Stimulated activated CD4-positive, alpha-beta T cell treated with anti-CD3 and anti-CD28 coated beads, TNF-alpha, amount 100 ng/mL, for 1 hour (primary cell): ENCODE data around the gene PRADC1.

Source experiments
- DNase-seq, 3 donors: peaks; one replicate each; pipeline ENCODE4 v3.0.0-alpha.2; 2020; ENCODE audit warnings: low read depth in 3 of 3, low spot score in 1 of 3

The PRADC1 gene

DNA sequence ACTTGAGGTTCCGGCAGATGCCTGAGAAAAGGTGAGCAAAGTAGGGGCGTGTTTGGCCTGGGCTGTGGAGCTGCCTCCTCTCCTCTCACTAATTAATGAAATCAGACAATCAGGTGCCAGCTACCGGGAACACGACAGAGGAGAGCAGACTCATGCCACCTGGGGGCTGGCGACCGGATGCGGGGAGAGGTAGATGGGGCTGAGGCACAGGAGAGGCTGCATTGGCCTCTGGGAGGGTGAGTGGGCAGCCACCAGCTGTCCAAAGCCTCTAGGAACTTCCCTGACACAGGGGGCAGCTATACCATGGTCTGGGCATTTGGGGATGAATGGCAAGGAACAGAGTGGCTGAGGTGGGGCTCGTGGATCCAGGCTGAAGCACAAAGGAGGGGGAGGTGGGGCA, 26.2 kb upstream of the PRADC1 start:
- DNase-seq: no peak

DNA sequence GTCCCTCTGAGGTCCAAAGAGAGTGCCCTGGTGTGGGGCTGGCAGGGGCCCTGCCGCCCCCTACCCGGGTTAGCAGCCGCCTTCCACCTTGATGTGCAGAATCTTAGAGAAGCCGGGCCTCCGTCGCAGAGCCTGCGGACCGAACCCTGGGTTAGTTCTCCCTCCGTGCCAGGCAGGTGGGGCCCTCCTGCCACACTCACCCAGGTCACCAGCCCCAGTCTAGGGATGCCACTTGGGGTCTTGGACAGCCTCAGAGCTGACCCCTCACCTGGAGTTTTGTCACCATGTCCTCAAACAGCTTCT, 25.8 kb upstream of the PRADC1 start:
- DNase-seq: no peak

DNA sequence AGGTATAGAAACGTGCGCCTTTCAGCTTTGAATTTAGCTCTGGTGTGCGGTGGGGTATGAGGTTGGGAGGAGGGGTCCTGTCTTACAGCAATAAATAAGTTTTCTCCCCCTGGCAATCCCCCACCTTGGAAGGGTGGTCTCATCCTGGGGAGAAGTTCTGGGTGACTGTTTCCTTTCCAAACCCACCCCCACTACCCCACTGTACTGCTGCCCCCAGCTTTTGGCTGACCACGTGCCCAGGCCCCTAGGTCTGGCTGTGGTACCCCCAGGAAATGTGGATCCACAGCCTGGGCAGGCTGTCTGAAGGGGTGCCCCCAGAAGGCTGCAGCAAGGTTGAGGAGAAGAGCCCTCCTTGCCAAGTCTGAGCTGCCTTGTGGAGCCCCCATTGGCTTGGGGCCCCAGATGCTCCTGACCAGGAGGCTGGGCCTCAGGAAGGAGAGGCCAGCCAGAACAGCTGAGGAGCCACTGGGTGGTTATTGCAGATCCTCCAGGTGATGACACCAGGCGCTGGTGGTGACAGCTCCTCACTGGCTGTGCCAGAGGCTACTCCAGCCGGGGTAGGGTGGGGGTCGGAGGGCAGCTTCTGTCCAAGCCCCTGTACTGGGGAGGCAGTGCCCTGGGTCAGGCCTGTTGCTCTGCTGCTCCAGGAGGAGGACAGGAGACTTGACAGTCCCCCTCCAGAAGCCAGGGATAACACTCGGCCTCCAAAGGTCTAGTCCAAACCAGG, 25.3 kb upstream of the PRADC1 start:
- DNase-seq: no peak

- no peak for DNase-seq
These were observed 24.5 kb upstream of the PRADC1 start for GRCh38 chr2:73257425-73258125.

GRCh38 chr2:73257021-73257420, 24.0 kb upstream of the PRADC1 start:
- DNase-seq: no peak

- no peak for DNase-seq
These were observed 23.5 kb upstream of the PRADC1 start for GRCh38 chr2:73256618-73256922.

GRCh38 chr2:73255907-73256617, 23.0 kb upstream of the PRADC1 start:
- no peak for DNase-seq

GRCh38 chr2:73255007-73255644, 22.1 kb upstream of the PRADC1 start:
- no peak for DNase-seq

GRCh38 chr2:73254343-73255006, 21.4 kb upstream of the PRADC1 start:
- no peak for DNase-seq

DNA sequence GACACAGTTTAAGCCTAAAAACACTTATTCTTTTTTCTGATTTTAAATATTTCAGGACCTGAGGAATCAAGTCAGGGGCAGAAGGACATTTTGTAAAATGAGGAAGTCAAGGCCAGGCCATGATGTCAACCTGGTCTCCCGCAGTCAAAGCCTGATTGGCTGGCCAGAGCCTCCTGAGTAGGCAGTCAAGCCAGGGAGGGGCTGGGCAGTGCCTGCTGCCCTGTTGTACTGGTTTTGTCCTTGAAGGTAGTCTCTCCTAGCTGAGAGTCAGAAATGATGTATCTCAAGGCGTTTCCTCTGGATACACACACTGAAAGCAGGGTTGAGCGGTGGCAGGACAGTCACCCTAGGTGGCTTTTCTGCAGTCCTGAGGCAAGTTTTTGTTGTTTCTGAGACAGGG, 20.9 kb upstream of the PRADC1 start:
- no peak for DNase-seq

- no peak for DNase-seq
These were observed 20.4 kb upstream of the PRADC1 start for GRCh38 chr2:73253400-73253799.

GRCh38 chr2:73252238-73253027, 19.4 kb upstream of the PRADC1 start:
- DNase-seq: no peak

DNA sequence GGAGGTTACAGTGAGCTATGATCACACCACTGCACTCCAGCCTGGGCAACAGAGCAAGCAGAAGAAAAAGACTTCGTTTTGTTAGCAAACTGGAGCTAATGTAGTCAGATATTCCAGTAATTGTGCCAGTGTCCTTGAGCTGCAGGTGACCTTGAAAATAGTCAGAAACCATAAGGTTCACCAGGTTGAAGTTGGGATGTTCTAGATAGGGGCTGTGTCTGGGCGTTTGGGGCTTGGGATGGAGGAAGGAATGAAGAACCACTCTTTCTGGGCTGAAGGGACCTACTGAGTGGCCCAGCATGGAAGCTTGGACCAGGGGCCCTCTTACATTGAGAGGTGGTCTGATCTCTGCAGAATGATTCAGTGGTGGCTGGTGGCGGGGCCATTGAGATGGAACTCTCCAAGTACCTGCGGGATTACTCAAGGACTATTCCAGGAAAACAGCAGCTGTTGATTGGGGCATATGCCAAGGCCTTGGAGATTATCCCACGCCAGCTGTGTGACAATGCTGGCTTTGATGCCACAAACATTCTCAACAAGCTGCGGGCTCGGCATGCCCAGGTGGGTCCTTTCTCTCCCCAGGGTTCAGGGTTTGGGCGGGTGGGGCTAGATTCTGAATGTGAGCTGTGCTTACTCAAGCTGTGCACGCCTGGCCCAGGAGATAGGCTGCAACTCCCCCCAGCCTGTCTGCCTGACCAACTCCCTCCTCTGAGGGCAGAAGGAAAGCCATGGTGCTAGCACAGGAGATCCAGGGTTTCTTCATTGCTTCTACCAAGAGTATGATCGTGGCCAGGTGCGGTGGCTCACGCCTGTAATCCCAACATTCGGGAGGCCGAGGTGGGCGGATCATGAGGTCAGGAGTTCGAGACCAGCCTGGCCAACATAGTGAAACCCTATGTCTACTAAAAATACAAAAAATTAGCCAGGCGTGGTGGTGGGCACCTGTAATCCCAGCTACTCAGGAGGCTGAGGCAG, 18.1 kb upstream of the PRADC1 start:
- no peak for DNase-seq

DNA sequence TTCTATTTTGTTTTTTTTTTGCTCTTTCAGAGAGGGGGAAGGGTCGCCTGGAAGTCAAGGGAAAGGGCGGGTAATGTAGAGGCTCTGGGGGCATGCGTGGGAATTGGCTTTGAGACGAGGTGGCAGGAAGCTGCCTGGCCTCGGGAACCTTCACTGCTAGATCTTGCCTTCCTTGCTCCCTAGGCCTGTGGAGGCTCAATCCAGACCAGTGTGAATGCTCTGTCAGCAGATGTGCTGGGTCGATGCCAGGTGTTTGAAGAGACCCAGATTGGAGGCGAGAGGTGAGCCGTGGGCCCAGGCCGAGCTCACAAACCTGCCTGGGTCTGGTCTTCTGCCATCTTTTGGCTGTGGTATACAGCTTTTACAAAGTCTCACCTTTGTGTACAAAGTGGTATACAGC, 16.6 kb upstream of the PRADC1 start:
- no peak for DNase-seq

GRCh38 chr2:73246850-73247249, 13.8 kb upstream of the PRADC1 start:
- no peak for DNase-seq

DNA sequence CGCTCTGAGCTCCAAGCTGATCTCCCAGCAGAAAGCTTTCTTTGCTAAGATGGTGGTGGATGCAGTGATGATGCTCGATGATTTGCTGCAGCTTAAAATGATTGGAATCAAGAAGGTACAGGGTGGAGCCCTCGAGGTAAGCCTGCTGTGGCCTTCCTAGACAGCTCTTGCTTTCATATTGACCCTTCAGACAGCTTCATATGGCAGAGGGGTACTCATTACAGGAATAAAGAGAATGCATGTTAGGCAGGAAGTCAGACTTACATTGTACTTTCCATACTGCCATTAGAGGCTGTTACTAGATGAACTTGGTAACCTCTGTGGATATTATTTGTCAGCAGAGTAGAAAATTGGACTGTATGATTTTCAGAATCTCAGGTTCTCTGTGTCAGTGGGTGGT, 11.5 kb upstream of the PRADC1 start:
- no peak for DNase-seq

- DNase-seq: no peak
These were observed 11.0 kb upstream of the PRADC1 start for GRCh38 chr2:73243884-73244570.

- no peak for DNase-seq
These were observed 6.7 kb upstream of the PRADC1 start for GRCh38 chr2:73239776-73240175.

DNA sequence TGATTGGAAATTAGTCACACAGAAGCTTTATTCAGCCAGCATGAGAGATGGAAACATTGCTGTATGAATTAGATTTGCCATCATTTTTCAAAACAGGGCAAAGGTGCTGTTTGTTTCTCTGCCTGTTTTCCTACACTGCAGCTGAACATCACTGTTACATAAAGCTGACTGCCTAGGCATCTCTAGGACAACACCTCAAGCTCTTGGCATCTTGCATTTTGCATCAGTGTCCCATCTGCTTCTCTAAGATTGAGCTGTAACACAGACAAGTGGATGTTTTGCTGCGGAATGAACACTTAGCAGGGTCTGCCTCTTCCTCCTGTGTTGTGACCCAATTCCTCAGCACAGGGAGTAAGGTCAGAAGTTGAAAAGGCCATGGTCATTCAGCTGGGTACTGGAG, 5.9 kb upstream of the PRADC1 start:
- no peak for DNase-seq
